ENCODE measurements around the gene AP3D1.

AP3D1 gene

GRCh38 chr19:2144190-2144589 is 7.2 kb downstream of the AP3D1 start:
- no peak overlapping the region for H3K4me3 ChIP-seq (ENCODE audit: low read depth, low read length)
- DNase-seq (ENCODE audit: low read depth): no peak
- TF ChIP-seq POLR2A (IDR thresholded peaks at IDR 0.05; ENCODE audit: extremely low read depth, insufficient read length): no peak
- no peak for TF ChIP-seq CTCF (IDR thresholded peaks at IDR 0.05; ENCODE audit: low read depth, low read length)
- TF ChIP-seq MYC (IDR thresholded peaks at IDR 0.05; ENCODE audit: low read depth, low read length): no peak
- TF ChIP-seq MAX (IDR thresholded peaks at IDR 0.05; ENCODE audit: low read depth, low read length): no peak

- H3K4me3 ChIP-seq (ENCODE audit: low read depth, low read length): no peak overlapping the region
- DNase-seq (ENCODE audit: low read depth): no peak
- TF ChIP-seq CTCF (IDR thresholded peaks at IDR 0.05; ENCODE audit: low read depth, low read length) (no peak), POLR2A (IDR thresholded peaks at IDR 0.05; ENCODE audit: extremely low read depth, insufficient read length) (no peak), MYC (IDR thresholded peaks at IDR 0.05; ENCODE audit: low read depth, low read length) (no peak), MAX (IDR thresholded peaks at IDR 0.05; ENCODE audit: low read depth, low read length) (no peak)
Observed at GRCh38 chr19:2142173-2142829, 9.1 kb downstream of the AP3D1 start.

- no peak for DNase-seq (ENCODE audit: low read depth)
- no peak overlapping the region for H3K4me3 ChIP-seq (ENCODE audit: low read depth, low read length)
- TF ChIP-seq MYC (IDR thresholded peaks at IDR 0.05; ENCODE audit: low read depth, low read length) (no peak), POLR2A (IDR thresholded peaks at IDR 0.05; ENCODE audit: extremely low read depth, insufficient read length) (no peak), MAX (IDR thresholded peaks at IDR 0.05; ENCODE audit: low read depth, low read length) (no peak), CTCF (IDR thresholded peaks at IDR 0.05; ENCODE audit: low read depth, low read length) (no peak)
Observed at GRCh38 chr19:2140138-2140569, 11.2 kb downstream of the AP3D1 start.

GRCh38 chr19:2139385-2140137 is 11.8 kb downstream of the AP3D1 start:
- no peak for DNase-seq (ENCODE audit: low read depth)
- TF ChIP-seq MAX (IDR thresholded peaks at IDR 0.05; ENCODE audit: low read depth, low read length) (no peak), MYC (IDR thresholded peaks at IDR 0.05; ENCODE audit: low read depth, low read length) (no peak), POLR2A (IDR thresholded peaks at IDR 0.05; ENCODE audit: extremely low read depth, insufficient read length) (no peak)
- H3K4me3 ChIP-seq (ENCODE audit: low read depth, low read length): no peak overlapping the region

- no peak for DNase-seq (ENCODE audit: low read depth)
- no peak for TF ChIP-seq CTCF (IDR thresholded peaks at IDR 0.05; ENCODE audit: low read depth, low read length)
- TF ChIP-seq MYC (IDR thresholded peaks at IDR 0.05; ENCODE audit: low read depth, low read length): no peak
- TF ChIP-seq MAX (IDR thresholded peaks at IDR 0.05; ENCODE audit: low read depth, low read length): no peak
- TF ChIP-seq POLR2A (IDR thresholded peaks at IDR 0.05; ENCODE audit: extremely low read depth, insufficient read length): no peak
- H3K4me3 ChIP-seq (ENCODE audit: low read depth, low read length): no peak overlapping the region
Observed at GRCh38 chr19:2138061-2138728, 13.2 kb downstream of the AP3D1 start.
